GM10847 (cell line): Measurements from ENCODE around the gene CMC2.

Experiments
- POLR2A ChIP-seq: IDR thresholded peaks from 2 replicates; pipeline ENCODE4 v1.6.1; 2011; ENCODE audit not compliant: insufficient read length; ENCODE audit errors: extremely low read depth

CMC2 gene

DNA sequence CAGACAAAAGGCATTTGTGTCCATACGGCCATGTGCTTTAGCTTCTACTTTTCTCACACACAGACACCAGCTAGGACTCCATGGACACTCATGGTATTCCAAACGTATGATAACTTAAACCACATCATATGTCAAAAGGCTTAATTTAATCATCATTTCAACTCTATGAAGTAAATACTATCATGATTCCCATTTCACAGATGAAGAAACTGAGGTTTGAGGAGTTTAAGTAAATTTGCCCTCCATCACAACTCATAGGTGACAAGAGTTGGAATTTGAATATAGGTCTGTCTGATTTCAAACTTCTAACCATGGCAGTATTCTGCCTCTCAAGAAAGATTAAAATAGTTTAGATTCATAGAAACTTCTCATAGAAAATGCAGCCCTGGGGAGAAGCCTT is 43.8 kb downstream of the CMC2 start:
- no peak for TF ChIP-seq POLR2A

DNA sequence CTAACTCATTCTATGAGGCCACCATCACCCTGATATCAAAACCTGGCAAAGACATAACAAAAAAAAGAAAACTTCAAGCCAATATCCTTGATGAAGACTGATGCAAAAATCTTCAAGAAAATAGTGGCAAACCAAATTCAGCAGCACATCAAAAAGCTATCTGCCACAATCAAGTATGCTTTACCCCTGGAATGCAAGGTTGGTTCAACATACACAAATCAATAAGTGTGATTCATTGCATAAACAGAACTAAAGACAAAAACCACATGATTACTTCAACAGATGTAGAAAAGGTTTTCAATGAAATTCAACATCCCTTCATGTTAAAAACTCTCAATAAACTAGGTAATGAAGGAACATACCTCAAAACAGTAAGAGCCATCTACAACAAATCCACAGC is 48.4 kb downstream of the CMC2 start:
- no peak for TF ChIP-seq POLR2A

DNA sequence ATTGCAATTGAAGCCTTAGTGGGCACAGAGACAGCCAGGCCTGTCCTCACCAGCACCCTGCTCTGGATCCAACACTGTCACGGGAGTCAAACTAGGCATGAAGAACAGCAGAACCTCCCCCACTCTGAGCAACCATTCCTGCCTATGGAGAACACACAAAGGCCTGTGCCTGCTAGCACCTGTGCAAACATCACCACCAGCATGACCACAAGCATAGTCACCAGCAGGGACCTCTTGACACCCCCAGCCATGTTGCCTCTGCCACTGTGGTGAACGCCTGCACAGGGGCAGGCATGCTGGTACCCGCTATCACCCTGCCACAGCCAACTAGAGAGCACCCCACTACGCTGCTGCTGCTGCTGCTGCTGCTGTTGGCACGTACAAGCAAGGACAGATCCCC is 51.7 kb downstream of the CMC2 start:
- TF ChIP-seq POLR2A: no peak

DNA sequence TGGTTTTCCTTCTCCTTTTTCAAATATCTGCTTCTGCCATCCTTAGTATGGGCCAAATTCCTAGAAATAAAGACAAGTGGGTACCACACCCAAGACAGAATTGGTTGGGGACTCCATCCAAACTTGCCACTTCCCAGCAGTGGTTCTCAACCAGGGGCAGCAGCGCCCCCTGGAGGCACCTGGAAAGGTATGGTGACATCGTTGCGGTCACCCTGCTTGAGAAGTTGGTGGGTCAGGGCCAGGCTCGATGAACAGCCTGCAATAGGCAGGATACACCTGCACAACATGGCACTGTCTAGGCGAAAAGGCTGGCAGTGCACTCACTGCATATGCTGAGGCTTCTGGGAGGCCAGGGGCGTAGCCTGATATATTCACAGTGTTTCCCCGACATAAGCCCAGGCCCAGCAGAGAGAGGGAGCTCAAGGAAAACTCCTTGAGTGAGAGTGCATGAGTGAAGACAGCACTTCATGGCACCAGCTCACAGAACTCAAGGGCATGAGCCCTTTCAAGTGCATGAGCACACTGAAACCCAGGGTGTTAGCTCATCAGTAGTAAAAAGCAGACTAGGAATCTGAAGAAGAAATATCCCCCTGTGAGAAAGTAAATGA is 57.7 kb downstream of the CMC2 start:
- TF ChIP-seq POLR2A: no peak

DNA sequence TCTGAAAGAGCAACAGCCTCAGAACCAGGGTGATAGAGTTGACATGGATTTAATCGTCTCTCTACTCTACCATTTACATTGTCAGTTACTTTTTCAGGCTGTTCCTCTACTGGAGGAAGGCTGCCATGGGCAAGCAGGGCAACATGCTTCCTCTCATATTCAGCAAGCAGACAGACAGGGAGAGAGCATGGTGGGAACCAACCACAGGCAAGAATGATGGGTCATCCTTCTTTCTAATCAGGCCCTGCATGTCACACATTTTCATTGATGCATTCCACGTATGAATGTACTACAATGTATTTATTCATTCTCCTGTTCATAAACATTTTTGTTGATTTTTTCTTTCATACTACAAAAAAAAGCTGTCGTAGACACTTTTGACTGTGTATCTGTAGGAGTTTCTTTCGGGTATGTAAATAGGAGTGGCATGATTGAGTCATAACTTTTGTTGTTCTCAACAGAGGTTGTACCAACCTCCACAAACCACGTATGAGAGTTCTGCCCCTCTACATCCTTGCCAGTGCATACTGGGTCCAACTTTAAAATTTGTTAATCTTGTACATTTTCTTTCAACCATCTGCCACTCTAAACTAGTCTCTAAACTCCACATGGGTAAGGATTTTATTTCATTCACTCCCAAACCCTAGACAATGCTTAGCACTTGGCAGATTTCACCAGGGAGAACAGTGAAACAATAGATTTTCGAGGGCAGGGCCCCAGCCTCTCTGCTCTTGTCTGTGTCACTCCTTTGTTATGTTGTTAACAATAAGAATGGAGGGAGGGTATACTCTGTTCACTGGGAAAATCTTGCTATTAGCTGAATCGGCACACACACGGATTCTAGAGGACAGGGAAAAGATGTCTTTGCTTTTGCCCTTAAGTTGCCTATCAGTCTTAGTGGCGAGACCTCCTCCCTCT is 58.7 kb downstream of the CMC2 start:
- no peak for TF ChIP-seq POLR2A

DNA sequence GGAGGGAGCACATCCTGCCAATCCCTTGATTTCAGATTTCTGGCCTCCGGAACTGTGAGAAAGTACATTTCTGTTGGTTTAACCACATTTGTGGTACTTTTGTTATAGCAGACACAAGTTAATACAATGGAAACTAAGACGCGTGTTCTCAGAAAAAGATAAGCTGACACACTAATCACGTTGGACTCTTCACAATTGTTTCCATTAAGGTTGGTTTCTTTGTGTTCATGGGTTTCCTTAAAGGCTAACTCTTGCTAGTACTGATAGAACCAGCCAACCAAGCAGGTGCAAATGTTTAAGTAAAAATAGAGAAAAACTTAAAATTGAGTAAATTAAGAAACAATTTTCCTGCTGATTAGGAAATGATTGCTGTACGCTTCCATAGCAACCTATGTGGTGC is 59.4 kb downstream of the CMC2 start:
- TF ChIP-seq POLR2A: no peak

DNA sequence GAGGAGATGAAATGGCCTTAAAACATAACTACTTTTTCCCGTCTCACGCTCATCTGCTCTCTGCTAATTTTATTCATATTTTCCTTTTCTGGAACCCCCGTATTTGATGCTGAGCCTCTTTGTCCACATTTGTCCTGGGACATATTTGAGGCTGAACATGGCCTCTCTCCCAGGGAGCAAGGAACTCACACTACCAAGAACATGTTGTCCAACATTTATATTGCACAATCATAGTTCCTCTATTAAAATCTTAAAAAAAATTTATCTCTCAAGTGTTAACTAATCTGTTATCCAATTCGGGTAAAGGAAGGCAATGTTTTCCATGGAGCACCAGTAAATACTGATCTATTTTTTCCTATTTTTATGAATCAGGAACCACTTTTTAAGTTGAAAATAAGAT is 60.2 kb downstream of the CMC2 start:
- TF ChIP-seq POLR2A: no peak

DNA sequence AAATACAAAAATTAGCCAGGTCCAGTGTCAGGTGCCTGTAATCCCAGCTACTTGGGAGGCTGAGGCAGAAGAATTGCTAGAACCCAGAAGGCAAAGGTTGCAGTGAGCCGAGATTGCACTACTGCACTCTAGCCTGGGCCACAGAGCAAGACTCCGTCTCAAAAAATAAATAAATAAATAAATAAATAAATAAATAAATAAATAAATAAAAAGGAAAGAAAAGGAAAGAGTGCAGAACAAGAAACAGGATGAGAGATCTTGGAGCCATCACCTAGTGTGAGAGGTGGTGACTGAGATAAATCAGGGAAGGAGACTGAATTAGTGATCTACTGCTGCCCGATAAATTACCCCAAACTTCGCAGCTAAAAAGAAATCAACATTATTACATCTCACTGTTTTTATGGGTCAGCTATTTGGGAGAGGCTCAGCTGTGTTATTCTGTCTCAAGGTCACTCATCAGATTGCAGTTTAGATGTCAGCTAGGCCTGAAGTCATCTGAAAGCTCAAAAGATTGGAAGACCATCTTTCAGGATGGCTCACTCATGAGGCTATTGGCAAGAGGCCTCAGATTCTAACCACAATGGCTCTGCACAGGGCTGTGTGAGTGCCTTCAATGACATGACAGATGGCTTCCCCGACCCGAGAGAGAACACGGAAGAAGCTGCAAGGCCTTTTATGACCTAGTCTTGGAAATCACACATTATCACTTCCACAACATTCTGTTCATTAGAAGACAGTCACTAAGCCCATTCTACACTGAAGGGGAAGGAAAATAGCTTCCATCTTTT is 66.4 kb downstream of the CMC2 start:
- TF ChIP-seq POLR2A: no peak

DNA sequence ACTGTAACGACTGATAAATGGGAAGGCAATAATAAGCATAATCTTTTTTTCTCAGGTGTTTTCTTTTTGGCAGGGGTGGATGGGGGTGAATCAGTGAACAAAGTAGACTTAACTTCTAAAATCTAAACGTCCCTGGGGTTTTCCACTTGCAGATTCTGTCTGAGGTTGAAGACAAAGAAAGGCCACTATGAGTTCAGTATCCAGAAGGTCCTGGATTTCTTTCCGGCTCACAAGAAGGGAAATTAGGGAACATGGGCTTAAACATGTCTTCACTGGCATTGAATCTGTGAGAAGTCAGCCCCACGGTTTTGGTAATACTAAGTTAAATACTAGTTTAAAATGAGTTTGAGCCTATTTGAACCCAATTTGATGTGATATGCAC is 67.8 kb downstream of the CMC2 start:
- TF ChIP-seq POLR2A: no peak

DNA sequence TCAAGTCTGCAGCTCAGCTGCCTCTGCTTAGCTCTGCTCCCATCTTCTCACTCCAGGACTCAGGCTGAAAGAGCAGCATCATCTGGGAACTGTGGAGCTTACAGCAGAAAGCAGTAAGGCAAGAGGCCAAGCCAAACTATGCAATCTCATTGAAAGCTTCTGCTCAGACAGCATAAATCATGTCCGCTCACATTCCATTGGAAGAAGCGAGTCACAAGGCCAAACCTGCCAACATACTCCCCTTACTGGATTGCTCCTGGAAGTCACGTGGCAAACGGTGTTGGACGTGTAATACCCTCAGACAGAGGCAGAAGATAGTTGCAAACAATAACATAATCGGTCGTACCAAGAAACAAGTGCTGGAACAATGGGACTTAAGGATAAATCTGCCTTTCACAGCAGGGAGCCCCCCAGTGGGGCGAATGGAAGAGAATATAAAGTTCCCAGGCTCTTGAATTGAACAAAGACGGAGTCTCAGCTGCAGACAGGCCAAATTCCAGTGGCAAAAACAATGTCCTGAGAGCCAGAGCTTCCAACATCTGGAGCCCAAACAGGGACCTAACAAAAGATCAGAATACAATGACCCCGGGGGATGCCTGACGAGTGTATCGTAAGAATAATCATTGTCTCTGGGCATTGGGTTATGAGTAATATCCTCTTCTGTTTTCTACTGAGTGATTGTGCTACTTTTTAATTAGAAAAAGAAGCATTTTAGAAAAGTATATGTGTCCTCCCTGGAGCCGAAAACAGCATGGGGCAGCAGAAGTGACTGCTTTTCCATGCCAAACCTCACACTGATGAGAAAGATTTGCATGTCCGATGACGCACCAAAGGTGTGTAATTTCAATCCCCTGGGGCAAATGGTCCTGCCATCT is 68.4 kb downstream of the CMC2 start:
- TF ChIP-seq POLR2A: no peak

DNA sequence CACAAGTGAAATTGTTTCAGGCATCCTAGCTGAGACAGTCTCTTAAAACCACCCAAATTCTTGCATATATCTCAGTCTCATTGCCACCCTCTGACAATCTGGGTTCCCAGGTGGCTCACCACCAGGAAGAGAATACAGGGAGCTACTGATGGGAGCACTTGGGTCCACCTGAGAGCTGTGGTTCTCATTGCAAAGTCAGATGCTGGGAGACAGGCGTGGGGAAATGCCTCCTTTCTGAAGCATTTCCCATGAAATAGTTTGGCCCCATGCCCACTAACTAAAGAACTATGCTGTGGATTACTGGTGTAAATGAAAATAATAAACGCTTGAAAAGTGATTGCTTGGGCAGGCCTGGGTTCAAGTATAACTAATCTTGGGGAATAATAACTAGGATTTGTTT is 70.3 kb downstream of the CMC2 start:
- TF ChIP-seq POLR2A: no peak

DNA sequence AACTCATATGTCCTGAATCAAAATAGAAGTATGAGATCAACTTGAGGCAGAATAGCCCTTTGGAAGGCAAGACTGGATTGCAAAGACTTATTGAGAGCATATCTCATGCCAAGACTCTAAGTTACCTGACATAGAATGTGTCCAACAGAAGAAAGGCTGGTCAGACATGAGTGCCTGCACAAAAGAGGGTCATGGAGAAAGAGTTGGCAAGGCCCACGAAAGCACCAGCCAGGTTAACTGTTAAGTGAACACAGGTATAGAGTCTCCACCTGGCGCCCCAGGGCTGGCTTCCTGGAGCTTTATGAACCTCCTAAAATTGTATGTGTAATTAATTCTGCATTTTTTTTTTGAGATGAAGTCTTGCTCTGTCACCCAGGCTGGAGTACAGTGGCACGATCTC is 71.0 kb downstream of the CMC2 start:
- TF ChIP-seq POLR2A: no peak

DNA sequence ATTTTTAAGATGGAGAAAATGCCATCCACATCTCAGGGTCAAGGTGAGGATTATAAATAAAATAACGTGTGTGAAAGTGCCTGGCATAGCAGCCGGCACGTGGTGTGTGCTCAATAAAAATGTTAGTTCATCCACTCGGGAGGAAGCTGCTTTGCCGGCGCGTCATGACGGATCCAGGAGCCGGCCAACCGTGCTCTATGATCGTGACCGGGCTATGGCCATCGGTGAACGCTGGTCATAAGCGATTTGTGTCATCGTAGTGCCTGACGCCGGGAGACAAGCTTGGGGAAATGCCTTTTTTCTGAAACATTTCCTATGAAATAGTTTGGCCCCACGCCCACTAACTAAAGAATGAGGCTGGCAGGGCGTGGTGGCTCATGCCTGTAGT is 74.0 kb downstream of the CMC2 start:
- no peak for TF ChIP-seq POLR2A

DNA sequence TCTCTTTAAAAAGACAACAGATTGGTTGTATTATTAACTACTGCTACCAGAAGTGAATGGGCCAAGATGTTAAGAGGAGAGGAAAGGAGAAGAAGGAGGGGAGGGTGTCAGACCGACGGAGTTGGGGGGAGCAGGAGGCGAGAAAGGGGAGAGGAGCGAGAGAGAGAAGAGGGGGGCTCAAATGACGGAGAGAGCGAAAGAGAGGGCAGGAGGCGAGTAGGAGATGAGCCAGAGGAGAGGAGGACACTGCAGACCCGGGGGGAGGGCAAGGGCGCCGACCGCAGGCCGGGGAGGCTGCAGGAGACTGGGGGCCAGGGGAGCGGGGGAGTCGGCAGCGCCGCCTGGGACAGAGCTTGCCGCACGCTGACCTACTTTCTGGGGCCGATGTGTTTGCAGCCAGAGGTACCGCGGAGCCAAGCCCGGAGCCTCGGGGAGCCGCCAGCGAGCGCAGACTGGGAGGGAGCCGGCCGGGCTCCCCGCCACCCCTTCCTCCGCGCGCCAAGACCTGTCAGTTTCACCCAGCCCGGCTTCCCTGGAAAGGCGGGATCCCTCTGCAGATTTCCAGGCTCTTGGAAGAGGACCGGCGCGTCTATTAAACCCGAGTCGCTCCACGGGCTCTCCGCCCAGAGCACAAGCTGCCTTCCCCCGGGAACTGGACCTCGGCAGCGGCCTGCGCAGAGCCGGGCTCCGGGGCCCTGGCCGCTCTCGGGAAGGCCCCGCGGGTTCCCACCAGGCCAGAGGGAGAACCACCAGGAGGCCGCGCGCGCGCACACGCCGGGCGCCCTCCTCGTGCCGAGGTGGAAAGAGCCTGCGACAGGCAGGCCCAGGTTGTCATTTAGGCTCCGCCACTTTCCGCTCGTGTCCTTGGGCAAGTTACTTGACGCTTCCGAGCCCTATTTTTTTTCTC is 74.6 kb downstream of the CMC2 start:
- TF ChIP-seq POLR2A: no peak
